Neural cell (in vitro differentiated cells): ENCODE data around the gene CLEC18A. TPM values are rescaled to one million over a fixed set of nuclear protein-coding genes. Genes with fewer than 3 reads are reported as not detected.

Source experiments
- H2AFZ ChIP-seq: fragments of 200-600, 300-800 bp; sonication (generic), shearing (Covaris generic); 2 replicates; pipeline ENCODE4 v1.6.0; 2014; ENCODE audit warnings: low read depth, mild to moderate bottlenecking, antibody characterized with exemption, low read length, moderate library complexity
- H3F3A ChIP-seq: fragments of 200-600 bp; shearing (Covaris generic); 2 replicates; pipeline ENCODE4 v1.6.1; 2016; ENCODE audit warnings: mild to moderate bottlenecking, moderate library complexity, mixed read lengths, antibody characterized with exemption, low read length; ENCODE audit not compliant: insufficient read depth, poor library complexity, severe bottlenecking
- H3K27ac ChIP-seq: fragments of 200-600, 300-800 bp; sonication (generic), shearing (Covaris generic); 2 replicates; pipeline ENCODE4 v1.5.1; 2014; ENCODE audit warnings: mild to moderate bottlenecking, low read length, moderate library complexity
- H3K27me3 ChIP-seq: fragments of 300-800, 200-600 bp; sonication (generic), shearing (Covaris generic); 2 replicates; pipeline ENCODE4 v1.6.0; 2014; ENCODE audit warnings: mild to moderate bottlenecking, low read depth, low read length, moderate library complexity; ENCODE audit not compliant: insufficient read depth
- H3K36me3 ChIP-seq: fragments of 300-800, 200-600 bp; sonication (generic), shearing (Covaris generic); 2 replicates; pipeline ENCODE4 v1.5.1; 2014; ENCODE audit warnings: mild to moderate bottlenecking, antibody characterized with exemption, low read length, moderate library complexity; ENCODE audit not compliant: insufficient read depth
- H3K4me2 ChIP-seq: fragments of 300-800, 200-600 bp; sonication (generic), shearing (Covaris generic); 2 replicates; pipeline ENCODE4 v1.6.0; 2014; ENCODE audit warnings: mild to moderate bottlenecking, low read length
- H3K4me3 ChIP-seq: fragments of 300-800, 200-600 bp; sonication (generic), shearing (Covaris generic); 2 replicates; pipeline ENCODE4 v1.5.1; 2014; ENCODE audit warnings: mild to moderate bottlenecking, low read length, moderate library complexity
- H3K79me2 ChIP-seq: fragments of 200-600 bp; shearing (Covaris generic); replicated peaks from 2 replicates; pipeline ENCODE4 v1.6.0; 2014; ENCODE audit warnings: mild to moderate bottlenecking, low read length, moderate library complexity; ENCODE audit not compliant: insufficient read depth
- H3K9ac ChIP-seq: fragments of 300-800, 200-600 bp; sonication (generic), shearing (Covaris generic); 2 replicates; pipeline ENCODE4 v1.6.1; 2016; ENCODE audit warnings: mild to moderate bottlenecking, low read length, mixed read lengths
- H3K9me2 ChIP-seq: fragments of 200-600 bp; shearing (Covaris generic); 2 replicates; pipeline ENCODE4 v1.6.1; 2016; ENCODE audit warnings: mild to moderate bottlenecking, low read length, mixed read lengths; ENCODE audit not compliant: insufficient read depth
- H3K9me3 ChIP-seq: fragments of 200-600, 300-800 bp; sonication (generic), shearing (Covaris generic); 2 replicates; pipeline ENCODE4 v1.6.1; 2016; ENCODE audit warnings: mild to moderate bottlenecking, mixed run types, low read length, moderate library complexity, mixed read lengths
- H4K20me1 ChIP-seq: fragments of 200-600 bp; shearing (Covaris generic); 2 replicates; pipeline ENCODE4 v1.6.1; 2016; ENCODE audit warnings: mild to moderate bottlenecking, mixed run types; ENCODE audit not compliant: insufficient read depth
- CTCF ChIP-seq: fragments of 450-650 bp; IDR thresholded peaks from 2 replicates; pipeline ENCODE4 v1.5.1; 2014; ENCODE audit warnings: antibody characterized with exemption, mild to moderate bottlenecking, moderate library complexity; ENCODE audit not compliant: poor library complexity, severe bottlenecking
- EP300 ChIP-seq: fragments of 450-650 bp; conservative IDR thresholded peaks from 2 replicates; pipeline ENCODE4 v1.6.1; 2014; ENCODE audit warnings: antibody characterized with exemption, mild to moderate bottlenecking, moderate library complexity; ENCODE audit not compliant: poor library complexity, severe bottlenecking
- EZH2 ChIP-seq: fragments of 200-600, 300-800 bp; shearing (Covaris generic), sonication (generic); IDR thresholded peaks from 2 replicates; pipeline ENCODE4 v1.6.1; 2014; ENCODE audit warnings: antibody characterized with exemption, low read length, borderline replicate concordance, mild to moderate bottlenecking; ENCODE audit not compliant: insufficient read depth, poor library complexity, severe bottlenecking
- MXI1 ChIP-seq: fragments of 450-650 bp; conservative IDR thresholded peaks from 2 replicates; pipeline ENCODE4 v1.6.1; 2014; ENCODE audit warnings: antibody characterized with exemption, mild to moderate bottlenecking; ENCODE audit not compliant: poor library complexity, severe bottlenecking
- POLR2AphosphoS5 ChIP-seq: IDR thresholded peaks from 2 replicates; pipeline ENCODE4 v1.6.1; 2012
- RAD21 ChIP-seq: fragments of 450-650 bp; conservative IDR thresholded peaks from 2 replicates; pipeline ENCODE4 v1.6.1; 2014; ENCODE audit warnings: antibody characterized with exemption, mild to moderate bottlenecking, moderate library complexity
- REST ChIP-seq: IDR thresholded peaks from 2 replicates; pipeline ENCODE4 v1.6.1; 2012; ENCODE audit warnings: borderline replicate concordance
- SMC3 ChIP-seq: fragments of 450-650 bp; conservative IDR thresholded peaks from 2 replicates; pipeline ENCODE4 v1.6.1; 2014; ENCODE audit warnings: antibody characterized with exemption, mild to moderate bottlenecking, moderate library complexity; ENCODE audit not compliant: poor library complexity
- TAF1 ChIP-seq: IDR thresholded peaks from 2 replicates; pipeline ENCODE4 v1.6.1; 2012; ENCODE audit warnings: low read depth
- polyA plus RNA-seq: library from polyadenylated mRNA; depleted of rRNA; stranded (reverse); fragments of >200 nt; gene quantifications from 2 replicates; pipeline ENCODE4 v1.2.3, GENCODE V29; 2014

The CLEC18A gene
- polyA plus RNA-seq, 1 donor from 2014 or later = 2.0 TPM

GRCh38 chr16:69926241-69926640 lies 24.9 kb upstream of the CLEC18A start:
- Histone ChIP-seq H3K36me3 (peaks cover 4% of the 10 kb centered on the region), H2AFZ (no peak overlapping the region), H3K4me2 (no peak overlapping the region), H3K4me3 (no peak overlapping the region), H3F3A (no peaks in the 10 kb centered on the region), H3K27me3 (no peaks in the 10 kb centered on the region), H3K9me2 (no peaks in the 10 kb centered on the region), H3K9ac (no peak overlapping the region), H3K27ac (no peak overlapping the region), H3K79me2 (no peaks in the 10 kb centered on the region), H4K20me1 (no peaks in the 10 kb centered on the region), H3K9me3 (no peaks in the 10 kb centered on the region)
- no peak for TF ChIP-seq REST
- no peak for TF ChIP-seq MXI1
- no peak for TF ChIP-seq SMC3
- no peak for TF ChIP-seq EP300
- no peak for TF ChIP-seq TAF1
- no peak for TF ChIP-seq POLR2AphosphoS5
- no peak for TF ChIP-seq CTCF
- TF ChIP-seq RAD21 = no peak
- no peak for TF ChIP-seq EZH2

- H3K79me2 ChIP-seq = no peaks in the 10 kb centered on the region
- no peaks in the 10 kb centered on the region for H3K9me3 ChIP-seq
- H3K27me3 ChIP-seq = no peaks in the 10 kb centered on the region
- H3K4me2 ChIP-seq = no peak overlapping the region
- no peaks in the 10 kb centered on the region for H4K20me1 ChIP-seq
- H3K9me2 ChIP-seq = no peaks in the 10 kb centered on the region
- no peak overlapping the region for H2AFZ ChIP-seq
- peaks cover 4% of the 10 kb centered on the region for H3K36me3 ChIP-seq
- H3K27ac ChIP-seq = no peak overlapping the region
- no peak overlapping the region for H3K4me3 ChIP-seq
- H3K9ac ChIP-seq = no peak overlapping the region
- TF ChIP-seq MXI1 (no peak), SMC3 (no peak), TAF1 (no peak), REST (no peak), EP300 (no peak), POLR2AphosphoS5 (no peak), RAD21 (no peak), CTCF (no peak), EZH2 (no peak)
- no peaks in the 10 kb centered on the region for H3F3A ChIP-seq
These were observed 23.9 kb upstream of the CLEC18A start for GRCh38 chr16:69927056-69927757.
